HG03575 (cell line): Measurements from ENCODE around the gene TMEM191C.
"Not testable (repeated sequence)": the region's sequence is repeated elsewhere in the genome, so short reads cannot be mapped to it uniquely, and the experiment has no call there.

Experiments
- ATAC-seq: cut with Tn5 transposase; IDR thresholded peaks from one replicate; pipeline ENCODE4 v1.9.1; 2021; ENCODE audit not compliant: unreplicated experiment, insufficient number of reproducible peaks, low FRiP score; ENCODE audit errors: extremely low read depth

TMEM191C gene

GRCh38 chr22:21445437-21446127 is 21.6 kb upstream of the TMEM191C start:
- no peak for ATAC-seq

DNA sequence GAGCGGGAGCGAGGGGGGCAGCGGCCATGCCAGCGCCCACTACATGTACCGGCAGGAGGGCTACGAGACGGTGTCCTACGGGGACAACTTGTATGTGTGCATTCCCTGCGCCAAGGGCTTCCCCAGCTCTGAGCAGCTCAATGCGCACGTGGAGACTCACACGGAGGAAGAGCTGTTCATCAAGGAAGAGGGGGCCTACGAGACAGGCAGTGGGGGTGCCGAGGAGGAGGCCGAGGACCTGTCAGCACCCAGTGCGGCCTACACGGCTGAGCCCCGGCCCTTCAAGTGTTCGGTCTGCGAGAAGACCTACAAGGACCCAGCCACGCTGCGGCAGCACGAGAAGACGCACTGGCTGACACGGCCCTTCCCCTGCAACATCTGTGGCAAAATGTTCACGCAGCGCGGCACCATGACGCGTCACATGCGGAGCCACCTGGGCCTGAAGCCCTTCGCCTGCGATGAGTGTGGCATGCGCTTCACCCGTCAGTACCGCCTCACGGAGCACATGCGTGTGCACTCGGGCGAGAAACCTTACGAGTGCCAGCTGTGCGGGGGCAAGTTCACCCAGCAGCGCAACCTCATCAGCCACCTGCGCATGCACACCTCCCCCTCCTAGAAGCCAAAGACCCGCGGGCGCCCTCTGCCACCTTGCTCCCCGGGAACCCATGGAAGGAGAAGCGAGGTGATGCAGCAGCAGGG is 20.9 kb upstream of the TMEM191C start:
- no peak for ATAC-seq

DNA sequence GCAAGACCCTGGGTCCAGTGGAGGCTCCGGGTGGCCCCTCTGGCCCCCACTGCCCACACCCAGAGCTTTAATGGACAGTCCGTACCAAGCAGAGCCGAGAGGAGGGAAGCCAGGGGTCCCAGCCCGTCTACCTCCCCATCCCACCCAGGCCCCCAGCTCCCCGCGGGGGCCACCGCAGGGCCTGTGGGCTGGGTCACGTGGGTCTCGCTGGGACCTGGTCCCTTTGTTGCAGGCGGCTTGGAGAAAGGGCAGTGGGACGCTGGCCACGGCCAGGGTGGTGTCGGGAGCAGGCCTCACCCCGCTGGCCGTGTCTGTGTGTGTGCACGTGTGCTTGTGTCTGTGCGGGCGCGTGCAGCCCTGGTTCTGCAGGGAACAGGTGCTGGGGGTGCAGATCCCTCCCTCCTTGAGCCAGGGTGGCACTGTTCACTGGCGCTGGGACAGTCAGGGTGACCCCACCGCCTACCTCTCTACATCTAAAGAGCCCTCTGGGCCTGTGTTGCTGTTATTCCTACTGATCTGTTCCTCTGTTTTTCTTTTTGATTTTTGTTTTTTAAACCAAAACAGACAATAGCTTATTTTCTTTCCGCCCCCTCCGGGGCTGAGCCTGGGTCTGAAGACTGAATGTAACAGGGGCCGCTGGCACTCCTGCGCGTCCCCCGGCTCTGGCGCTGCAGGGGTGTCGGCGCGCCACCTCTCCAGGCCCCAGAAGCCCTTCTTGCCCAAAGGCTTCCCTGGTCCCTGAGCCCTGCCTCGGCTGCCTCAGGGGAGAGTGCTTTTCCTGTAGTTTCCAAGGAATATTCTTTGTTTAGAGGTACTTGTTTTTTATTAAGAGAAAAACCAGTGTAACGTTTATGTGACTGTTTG is 20.1 kb upstream of the TMEM191C start:
- no peak for ATAC-seq

GRCh38 chr22:21447694-21448402 is 19.3 kb upstream of the TMEM191C start:
- ATAC-seq = no peak

- no peak for ATAC-seq
Observed at GRCh38 chr22:21448627-21449416, 18.4 kb upstream of the TMEM191C start.

DNA sequence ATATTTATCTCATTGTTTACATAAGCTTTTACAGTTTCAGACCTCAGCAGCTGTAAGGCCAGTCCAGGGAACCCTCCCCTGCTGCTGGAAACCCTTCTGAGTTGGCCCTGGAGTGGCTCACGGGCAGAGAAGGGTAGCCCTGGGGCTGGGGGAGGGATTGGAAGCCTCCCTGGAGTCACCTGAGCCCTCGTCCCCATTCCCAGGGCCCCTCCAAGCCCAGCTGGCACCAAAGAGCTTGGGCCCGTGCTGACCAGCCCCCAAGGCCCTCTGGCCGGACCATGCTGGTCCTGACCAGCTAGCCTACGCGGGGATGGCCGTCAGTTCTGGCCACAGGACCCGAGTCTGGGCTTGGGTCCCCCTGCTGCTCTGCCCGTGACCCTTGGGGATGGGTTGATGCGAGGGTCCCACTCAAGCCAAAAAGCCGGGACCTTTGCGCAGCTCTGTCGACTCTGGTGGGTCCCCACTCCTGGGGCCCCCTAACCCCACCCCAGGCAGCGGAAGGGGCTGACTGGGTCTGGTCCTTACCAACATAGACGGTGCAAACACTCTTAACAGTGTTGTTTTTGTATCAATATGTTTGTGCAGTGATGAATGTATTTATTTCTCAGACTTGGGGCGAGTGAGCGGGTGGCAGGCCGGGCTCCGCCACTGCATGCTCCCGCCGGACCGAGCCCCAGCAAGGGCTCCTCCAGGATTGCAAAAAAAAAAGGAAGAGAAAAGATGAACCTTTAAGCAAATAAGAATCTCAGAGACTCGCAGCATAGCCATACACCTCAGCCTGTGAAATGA is 17.5 kb upstream of the TMEM191C start:
- no peak for ATAC-seq

DNA sequence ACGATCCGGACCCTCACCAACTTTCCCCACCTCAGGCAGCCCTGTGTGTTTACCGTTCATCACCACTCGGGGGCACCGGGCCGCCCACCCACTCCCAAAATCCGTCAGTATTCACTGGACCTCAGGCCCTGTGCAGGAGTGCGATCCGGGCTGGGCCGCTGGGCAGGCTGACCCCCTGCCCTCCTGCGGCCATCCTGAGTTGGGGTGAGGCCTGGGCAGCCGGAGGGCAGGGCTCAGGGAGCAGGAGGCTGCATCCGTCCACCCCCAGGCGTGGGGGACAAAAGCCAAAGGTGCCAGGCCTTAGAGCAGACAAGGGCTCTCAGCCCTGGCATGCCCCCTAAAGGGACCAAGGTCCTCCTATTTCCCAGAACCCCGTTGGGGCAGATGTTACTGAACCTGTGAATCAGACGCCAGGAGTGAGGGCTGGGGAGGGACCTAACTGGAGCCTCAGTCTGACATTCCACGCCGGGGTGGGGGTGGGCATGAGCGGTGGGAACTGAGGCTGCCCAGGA is 16.8 kb upstream of the TMEM191C start:
- no peak for ATAC-seq

DNA sequence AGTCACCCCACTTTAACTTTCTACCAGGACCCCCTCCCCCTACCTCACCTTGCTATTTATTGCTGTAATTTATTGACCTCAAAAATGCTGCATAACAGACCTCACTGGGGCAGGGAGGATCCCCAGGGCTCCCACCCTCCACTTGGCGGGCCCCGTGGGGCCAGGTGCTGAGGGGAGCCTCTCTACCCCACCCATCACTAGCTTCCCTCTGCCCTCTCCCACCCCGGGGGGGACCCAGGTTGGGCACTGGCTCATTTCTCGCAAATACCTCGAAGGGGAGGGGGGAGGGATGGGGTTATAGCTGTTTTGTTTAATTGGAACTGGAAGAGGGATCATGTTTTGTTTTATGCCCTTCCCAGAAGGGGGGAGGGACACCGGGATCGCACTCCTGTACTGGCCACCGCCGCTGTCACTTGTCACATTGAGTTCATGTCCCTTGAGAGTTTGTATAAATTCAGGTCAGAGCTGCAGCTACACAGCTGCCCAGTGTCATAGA is 16.3 kb upstream of the TMEM191C start:
- ATAC-seq = no peak

GRCh38 chr22:21451545-21452520 is 15.4 kb upstream of the TMEM191C start:
- no peak for ATAC-seq

- not testable (repeated sequence) for ATAC-seq
Observed at GRCh38 chr22:21452666-21453065, 14.5 kb upstream of the TMEM191C start.

DNA sequence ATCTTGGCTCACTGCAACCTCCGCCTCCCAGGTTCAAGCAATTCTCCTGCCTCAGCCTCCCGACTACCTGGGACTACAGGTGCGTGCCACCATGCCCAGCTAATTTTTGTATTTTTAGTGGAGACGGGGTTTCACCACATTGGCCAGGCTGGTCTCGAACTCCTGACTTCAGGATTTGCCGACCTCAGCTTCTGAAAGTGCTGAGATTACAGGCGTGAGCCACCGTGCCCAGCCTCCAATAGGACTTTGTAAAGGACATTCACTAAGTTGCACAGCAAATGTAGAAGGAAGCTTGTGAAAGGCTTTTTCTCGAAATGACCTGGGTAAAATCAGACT is 12.2 kb upstream of the TMEM191C start:
- not testable (repeated sequence) for ATAC-seq

GRCh38 chr22:21455334-21456089 is 11.7 kb upstream of the TMEM191C start:
- ATAC-seq = no peak

DNA sequence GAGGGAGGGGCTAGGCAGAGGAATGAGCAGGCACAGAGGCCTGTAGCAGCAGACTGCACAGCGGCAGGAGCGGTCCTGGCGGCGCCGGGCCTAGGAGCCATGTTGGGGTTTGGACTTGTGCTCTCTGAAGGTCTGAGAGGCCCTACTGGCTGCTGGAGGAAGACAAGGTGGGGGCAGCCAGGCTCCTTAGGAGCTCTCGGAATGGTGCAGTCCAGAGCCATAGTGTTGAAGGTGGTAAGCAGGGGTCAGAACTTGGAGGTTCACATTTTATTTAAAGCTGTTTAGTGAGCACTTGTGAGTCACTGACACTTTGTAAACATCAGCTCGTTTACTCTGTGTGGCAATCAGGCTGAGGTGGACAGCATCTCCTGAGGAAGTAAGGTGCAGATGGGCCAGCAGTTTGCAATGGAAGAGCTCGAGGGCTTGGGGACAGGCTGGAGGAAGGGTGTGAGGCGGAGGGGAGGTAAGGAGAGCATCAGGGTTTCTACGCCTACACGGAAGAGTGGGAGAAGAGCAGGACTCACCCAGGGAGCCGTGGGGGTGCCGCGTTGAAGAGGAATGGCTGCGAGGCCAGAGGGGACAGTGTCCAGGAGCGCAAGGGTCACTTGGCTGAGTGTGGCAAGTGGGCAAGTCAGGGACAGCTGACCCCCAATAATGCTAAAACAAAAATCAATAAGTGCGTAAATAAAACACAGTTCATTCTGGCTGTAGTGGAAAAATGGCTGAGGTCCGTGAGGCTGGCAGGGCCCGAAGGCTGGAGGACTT is 10.0 kb upstream of the TMEM191C start:
- ATAC-seq = no peak

DNA sequence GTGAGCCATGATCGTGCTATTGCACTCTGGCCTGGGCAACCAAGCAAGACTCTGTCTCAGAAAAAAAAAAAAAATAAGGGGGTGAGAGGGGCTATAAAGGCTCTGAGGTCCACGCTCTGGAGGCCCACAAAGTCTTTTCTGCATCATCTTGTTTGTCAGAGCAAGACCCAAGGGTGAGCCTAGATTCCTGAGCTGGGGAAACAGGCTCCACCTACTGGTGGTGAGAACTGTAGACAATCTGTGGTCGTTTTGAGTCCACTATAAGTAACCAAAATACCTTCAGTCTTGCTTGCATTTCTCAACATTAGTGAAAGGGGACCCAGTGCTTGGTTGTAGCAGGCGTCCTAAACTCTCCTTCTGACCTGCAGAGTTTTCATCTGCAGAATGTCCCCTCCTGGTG is 4.5 kb upstream of the TMEM191C start:
- not testable (repeated sequence) for ATAC-seq
